Measurements from ENCODE around the gene IGFBP7.

Gene IGFBP7

GRCh38 chr4:57109847-57110639 lies at the start of gene IGFBP7:
IGFBP7 (minus strand) TSS chr4:57110385; CDS start chr4:57110351, 34 bp downstream.
- peak; percentile 5 for DNase-seq
- peak; percentile 45 for ATAC-seq

DNA sequence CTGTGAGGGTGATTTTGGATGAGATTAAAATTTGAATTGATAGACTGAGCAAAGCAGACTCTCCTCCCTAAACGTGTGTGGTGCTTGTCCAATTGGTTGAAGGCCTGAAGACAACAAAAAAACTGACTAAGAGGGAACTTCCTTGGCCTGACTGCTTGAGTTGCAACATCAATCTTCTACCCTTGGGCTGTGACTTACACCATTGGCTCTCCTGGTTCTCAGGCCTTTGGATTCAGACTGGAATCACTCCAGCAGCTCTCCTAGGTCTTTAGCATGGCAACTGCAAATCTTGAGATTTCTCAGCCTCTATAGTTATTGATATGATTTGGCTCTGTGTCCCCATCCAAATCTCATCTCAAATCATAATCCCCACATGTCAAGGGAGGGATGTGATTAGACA lies 49.7 kb upstream of the IGFBP7 start:
- ATAC-seq, result no peak

DNA sequence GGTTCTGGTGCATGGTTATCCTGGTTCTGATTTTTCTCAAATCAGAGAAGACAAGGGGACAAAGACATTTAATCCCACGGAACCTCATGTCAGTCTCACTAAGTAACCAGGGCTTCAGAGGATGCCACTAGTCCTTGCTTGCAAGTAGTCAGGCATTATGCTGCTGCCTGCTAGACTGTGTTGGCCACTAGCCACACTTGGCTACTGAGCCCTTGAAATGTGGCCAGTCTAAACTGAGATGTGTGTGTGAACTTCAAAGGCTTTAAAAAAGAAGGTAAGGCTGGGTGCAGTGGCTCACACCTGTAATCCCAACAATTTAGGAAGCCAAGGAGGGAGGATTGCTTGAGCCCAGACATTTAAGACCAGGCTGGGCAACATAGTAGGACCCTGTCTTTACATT lies 48.6 kb upstream of the IGFBP7 start:
- ATAC-seq, result no peak
- DNase-seq, result no peak

More for the DNA sequence above, 49.7 kb upstream of the IGFBP7 start:
- no peak for DNase-seq

- no peak for DNase-seq
- no peak for ATAC-seq
Observed at GRCh38 chr4:57158221-57158620, 48.0 kb upstream of the IGFBP7 start.

- DNase-seq (no peak), ATAC-seq (no peak)
Observed at GRCh38 chr4:57157596-57158137, 47.5 kb upstream of the IGFBP7 start.

DNA sequence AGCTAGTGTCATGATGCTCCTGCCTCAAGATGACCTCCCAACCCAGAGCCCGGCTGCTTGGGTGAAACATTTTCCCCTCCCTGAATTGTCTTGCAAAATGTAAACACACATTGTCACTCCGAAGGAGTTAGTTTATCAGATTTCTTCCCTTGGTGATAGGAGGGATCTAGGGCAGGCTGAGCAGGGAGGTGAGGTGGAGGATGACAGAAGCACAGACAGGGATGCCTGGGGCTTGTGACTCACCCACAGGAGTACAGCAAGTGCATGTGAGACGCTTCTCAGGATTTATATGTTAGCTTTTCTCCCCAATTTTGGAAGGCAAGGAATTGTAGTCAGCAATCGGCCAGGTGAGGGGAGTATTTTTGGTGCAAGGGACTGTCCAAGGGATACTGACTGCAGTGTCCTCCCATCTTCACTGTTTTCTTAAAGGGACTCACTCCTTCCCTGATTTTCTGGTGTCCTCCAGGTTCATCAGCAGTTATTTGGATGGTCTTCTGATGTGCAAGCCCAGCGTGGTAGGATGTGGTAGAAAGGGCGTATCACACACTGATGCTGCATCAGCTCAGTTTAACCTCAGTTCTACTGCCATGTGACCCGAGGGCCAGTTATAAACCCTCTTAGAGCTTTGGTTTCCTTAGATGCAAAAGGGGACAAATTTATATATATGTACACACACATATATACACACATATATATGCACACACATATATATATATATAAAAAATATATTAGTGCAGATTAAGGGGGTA lies 46.2 kb upstream of the IGFBP7 start:
- ATAC-seq (no peak), DNase-seq (no peak)

DNA sequence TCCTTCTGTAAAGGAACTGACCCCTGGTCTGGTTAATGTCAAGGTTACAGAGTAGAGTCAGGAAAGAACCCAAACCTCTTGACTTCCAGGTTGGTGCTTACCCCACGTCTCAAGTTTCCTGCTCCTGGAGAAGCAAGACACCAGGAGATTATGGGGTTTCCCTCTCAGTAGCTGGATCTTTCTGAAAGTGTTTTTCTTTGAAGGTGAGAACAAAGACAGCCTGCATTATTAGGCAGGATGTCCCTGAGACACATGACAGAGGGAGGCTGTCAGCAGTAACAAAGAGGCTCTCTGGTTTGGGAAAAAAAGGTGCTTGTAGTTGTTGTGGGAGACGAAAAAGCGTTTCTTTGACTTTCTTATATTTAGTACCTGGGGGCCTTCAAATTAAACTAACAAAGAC lies 44.7 kb upstream of the IGFBP7 start:
- no peak for DNase-seq

DNA sequence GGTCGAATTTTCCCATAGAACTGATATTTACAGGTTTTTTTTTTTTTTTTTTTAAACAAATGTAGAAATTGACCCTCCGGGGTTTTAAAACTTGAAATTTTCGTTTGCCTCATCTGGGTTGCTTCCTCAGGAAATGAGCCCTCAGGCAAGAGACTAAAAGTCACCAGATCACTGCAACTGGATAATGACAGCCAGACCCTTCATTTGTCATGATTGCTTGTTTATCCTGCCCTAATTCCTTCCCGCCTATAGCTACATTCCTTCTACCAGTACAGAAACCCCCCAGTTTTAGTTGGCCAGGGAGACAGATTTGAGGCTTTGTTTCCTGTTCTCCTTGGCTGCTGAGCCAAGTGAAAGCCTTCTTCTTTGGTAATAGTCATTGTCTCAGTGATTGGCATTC lies 44.0 kb upstream of the IGFBP7 start:
- ATAC-seq, result no peak
- no peak for DNase-seq

More for the DNA sequence above, 44.7 kb upstream of the IGFBP7 start:
- ATAC-seq, result no peak

GRCh38 chr4:57153207-57153606 lies 43.0 kb upstream of the IGFBP7 start:
- ATAC-seq, result no peak

DNA sequence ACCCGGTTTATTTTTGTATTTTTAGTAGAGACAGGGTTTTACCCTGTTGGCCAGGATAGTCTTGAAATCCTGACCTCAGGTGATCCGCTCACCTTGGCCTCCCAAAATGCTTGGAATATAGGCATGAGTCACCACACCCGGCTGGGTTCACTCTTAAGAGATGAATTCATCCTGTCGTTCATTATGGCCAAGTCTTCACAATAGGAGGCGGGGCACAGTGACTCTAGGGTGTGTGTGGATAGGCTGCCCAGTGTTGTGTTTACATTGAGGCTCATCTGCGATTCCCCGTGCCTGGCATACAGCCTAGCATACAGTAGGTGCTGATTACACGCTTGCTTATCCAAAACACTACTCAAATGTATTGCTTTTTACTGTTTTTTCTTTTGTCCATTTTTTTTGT lies 41.3 kb upstream of the IGFBP7 start:
- no peak for ATAC-seq
- DNase-seq, result no peak

More at GRCh38 chr4:57153207-57153606, 43.0 kb upstream of the IGFBP7 start:
- no peak for DNase-seq

- ATAC-seq (no peak), DNase-seq (no peak)
Observed at GRCh38 chr4:57149833-57150232, 39.6 kb upstream of the IGFBP7 start.

DNA sequence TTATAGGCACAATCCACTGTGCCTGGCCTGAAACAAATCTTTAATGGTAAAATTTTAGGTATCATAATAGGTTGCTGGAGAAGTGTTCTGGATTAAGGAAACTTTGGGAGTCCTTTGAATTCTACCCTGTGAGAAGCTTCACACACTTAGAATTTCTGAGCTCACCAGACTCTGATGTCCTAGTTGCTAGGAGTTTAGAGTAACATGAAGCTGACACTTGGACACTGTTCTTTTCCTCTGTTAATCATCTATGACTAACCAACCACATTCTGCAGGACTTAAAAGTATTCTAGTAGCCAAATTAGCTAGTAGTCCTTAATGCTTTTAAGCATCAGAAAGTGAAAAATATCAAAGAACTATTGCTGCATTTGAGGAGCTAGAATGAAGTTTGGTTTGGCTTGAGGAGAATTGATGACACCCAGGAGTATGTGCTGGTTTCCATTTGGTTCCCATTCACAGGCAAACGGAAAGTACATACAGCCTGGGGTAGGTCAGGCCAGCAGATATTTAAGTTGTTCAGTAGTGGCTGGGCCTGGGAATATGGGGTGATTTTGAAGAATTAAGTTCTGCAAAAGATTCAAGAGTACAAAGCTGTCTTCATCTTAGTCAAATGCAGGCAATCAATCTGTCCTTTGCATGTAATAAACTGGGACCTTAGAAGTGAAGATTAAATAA lies 38.8 kb upstream of the IGFBP7 start:
- ATAC-seq (no peak), DNase-seq (no peak)

- no peak for ATAC-seq
- no peak for DNase-seq
Observed at GRCh38 chr4:57148177-57148576, 38.0 kb upstream of the IGFBP7 start.

- DNase-seq, result no peak
Observed at GRCh38 chr4:57147335-57148060, 37.3 kb upstream of the IGFBP7 start.

DNA sequence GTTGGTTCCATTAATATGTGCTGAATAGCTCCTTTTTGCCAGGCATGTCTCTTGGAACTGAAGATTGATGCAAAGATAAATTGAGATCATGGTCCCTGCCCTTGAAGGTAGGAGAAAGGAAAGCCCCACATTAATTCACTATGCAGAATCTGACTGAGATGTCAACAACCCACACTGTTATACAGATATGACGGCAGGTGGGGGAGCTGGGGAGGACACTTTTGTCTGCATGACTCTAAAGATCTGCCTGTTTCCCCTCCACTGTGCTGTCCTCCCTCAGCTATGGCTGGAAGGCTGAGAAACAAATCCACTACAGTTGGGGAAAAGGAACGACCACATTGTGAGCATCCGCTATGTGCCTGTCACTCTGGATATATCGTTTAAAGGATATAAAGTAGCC lies 36.3 kb upstream of the IGFBP7 start:
- DNase-seq (no peak), ATAC-seq (no peak)

More at GRCh38 chr4:57147335-57148060, 37.3 kb upstream of the IGFBP7 start:
- ATAC-seq, result no peak

- ATAC-seq (no peak), DNase-seq (no peak)
Observed at GRCh38 chr4:57144466-57144865, 34.3 kb upstream of the IGFBP7 start.

DNA sequence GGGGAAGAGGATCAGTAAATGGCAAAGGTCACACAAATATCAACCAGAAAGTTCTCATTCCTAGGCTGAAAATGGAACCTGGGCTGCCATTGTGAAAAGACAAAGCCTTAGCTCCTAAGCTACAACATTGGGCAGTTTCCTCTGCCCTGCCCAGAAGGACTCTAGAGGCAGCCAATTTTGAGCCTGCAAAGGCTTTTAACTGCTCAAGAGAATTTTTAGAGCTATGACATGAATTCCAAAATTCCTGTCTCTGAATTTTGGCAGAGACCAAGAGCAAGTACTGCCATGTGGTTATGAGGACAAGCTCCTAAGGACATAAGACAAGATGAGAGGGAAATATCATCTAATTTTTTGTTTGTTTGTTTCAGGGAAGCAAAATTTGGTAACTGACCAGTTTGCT lies 29.6 kb upstream of the IGFBP7 start:
- ATAC-seq, result no peak
- DNase-seq, result no peak

DNA sequence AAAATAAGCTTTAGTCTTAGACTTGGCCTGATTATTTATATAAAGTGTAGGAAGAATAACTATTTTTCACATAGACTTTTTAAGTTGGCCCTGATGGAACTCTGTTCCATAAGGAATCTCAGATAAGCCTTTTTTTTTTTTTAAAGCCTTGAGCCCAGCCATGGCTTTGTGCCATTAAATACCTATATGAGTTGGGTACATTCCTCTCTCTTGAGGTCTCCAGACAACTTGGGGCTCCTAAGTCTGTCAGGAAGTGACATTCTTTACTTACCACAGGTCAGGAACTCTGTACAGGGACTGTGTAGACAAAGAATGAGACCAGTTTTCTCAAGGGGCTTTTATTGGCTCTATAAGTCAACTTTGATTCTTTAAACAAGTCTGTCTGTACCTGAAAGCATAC lies 27.1 kb upstream of the IGFBP7 start:
- ATAC-seq, result no peak
- no peak for DNase-seq

- DNase-seq, result no peak
Observed at GRCh38 chr4:57136281-57136680, 26.1 kb upstream of the IGFBP7 start.

GRCh38 chr4:57132743-57133137 lies 22.6 kb upstream of the IGFBP7 start:
- DNase-seq, result no peak
- no peak for ATAC-seq

More at GRCh38 chr4:57136281-57136680, 26.1 kb upstream of the IGFBP7 start:
- no peak for ATAC-seq

DNA sequence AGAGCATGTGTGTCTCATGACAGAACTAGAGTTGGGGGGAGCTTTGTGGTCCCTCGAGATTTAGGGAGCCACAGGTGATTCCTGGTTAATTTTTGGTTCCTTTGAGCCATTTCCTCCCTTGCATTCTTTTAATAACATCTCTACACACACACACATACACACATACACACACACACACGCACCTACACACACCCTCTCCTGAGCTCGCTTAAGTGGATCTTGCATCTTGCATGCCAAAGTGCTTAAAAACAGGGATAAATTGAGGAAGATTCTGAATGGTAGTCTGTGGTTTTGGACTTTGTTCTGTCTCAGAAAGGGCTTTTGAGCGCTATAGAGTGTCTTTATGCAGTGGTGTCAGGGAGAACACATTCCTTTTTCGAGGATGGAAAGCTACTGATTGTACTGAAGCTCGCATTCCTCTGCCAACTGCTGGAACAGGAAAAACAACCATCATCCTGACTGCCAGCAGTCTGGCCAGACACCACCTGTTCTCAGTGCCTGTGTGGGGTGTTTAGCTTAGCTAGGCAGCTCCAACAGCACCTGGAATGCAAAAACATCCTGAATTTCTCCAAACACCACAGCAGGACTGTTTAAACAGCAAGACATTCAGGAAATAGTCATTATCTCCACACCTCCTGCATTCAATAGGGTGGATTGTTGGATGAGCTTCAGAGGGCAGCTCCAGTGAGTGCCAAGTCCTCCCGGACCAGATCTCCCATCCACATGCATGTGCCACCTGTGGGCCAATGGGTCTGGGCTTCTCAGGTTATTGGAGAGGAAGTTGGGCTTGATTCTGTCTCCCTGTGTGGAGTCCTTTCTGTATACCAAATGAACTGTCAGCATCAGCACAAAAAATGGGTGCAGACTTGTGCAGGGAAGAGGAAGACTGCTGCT lies 21.9 kb upstream of the IGFBP7 start:
- DNase-seq (no peak), ATAC-seq (no peak)

Data from stimulated activated naive CD8-positive, alpha-beta T cell treated with anti-CD3 and anti-CD28 coated beads, Interleukin-15, Interleukin-2, amounts not matched to agents 100 U/mL and 50 U/mL, for 24 hours (primary cell).